AML-193 (cell line): ENCODE measurements around the gene TRAPPC2L.

Experiments
- DNase-seq, 2 experiments: peaks; one replicate each; lab custom pipeline; 2025; lab: John Stamatoyannopoulos, UW

Gene TRAPPC2L

DNA sequence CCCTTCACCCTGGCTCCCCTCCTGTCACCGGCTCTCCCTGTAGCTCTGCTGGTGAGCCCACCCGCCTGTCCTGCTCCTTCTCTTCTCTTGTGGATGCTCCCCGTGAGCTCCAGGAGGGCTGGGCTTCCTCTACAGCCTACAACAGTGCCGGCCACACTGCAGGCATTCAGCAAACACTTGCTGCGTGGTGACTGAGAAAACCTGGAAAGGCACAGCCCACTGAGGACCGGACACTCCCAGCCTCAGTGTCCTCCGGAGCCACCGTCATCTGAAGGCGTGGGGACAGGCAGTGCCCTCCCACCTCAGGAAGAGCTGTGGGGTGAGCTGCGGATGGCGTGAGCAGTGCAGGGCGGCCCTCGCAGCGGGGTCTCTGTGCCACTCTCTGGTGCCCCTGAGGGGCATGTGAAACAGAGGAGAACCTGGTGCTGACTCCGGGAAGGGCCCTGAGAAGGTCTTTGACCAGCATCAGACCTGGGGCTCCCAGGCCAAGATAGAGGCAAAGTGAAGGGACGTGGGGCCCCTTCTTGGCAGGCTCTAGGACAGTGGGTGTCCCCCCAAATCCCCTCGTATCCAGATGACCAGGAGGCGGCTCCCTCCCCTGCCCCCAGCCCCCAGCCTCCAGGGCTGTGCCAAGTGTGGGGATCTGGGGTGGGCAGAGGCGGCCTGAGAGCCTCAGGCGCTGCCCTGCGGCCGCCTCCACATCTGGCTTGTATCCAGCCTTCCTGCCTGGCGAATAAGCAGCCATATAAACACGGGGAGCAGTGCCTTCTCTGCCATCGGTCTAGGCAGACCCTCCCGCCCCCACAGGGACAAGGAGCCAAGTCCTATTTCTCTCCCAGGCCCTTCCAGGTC is 53.6 kb downstream of the TRAPPC2L start:
- DNase-seq, result no peak

- no peak for DNase-seq
These were observed 54.4 kb downstream of the TRAPPC2L start for GRCh38 chr16:88911136-88911945.

DNA sequence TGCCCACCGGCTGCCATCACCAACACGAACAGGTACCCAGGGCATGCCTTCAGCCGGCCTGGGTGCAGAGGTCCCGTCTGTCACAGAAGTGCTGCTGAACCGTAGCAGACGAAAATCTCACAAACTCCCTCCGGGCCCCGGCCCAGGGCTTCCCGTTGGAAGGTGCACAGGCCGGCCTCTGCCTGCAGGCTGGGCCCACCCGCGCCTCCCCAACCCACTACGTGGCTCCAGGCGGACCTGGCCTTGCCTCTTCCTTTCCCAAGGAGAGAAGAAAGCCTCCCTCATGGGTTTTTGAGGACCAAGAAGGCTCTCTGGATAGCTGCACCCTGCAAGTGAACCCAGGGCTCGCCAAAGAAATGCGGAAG is 55.0 kb downstream of the TRAPPC2L start:
- DNase-seq, result no peak
